Fibroblast of skin of right biceps (primary cell): ENCODE results near the gene WBP1L.

ENCODE experiments used
- DNase-seq: peaks from one replicate; pipeline ENCODE4 v3.0.0-alpha.2; 2013

WBP1L gene

DNA sequence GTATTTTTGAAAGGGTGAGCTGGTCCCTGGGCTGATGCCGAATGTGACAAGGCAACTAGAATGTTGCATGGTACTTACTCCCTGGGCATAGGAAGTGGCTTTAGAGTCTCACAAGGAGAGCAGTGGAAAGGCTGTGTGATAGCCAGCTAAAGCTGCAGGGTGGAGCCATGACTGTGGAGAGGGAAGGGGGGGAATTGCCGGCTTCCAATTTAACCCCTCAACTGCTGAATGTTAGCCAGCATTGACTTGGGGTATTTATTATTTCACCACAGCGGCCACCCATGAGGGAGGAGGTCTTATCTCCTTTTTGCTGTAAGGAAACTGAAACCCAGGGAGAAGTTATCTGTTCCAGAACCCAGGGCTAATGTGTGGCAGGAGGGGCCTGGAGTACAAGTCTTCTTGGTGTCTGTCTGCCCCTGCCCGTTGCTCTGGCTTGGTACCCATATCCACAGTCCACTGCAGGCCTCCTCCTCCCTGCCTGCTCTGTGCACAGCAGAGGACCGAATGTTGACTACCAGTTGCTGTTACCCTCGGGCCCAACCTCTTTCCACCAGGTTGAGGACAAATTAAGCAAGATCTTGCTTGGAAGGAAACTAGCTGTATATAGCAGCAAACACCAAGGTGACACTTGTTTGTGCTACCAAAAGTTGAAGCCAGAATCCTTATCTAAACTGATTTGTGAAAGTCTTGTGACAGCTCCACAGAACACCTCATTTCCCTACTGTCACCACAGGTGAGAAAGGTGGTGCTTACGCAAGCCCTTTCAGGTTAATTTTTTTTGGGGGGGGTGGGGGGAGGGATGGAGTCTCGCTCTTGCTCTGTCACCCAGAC, 37.6 kb downstream of the WBP1L start:
- DNase-seq, result no peak

GRCh38 chr10:102781921-102782557, 38.3 kb downstream of the WBP1L start:
- peak; percentile 45 for DNase-seq

GRCh38 chr10:102782673-102783551, 39.2 kb downstream of the WBP1L start:
- peak; percentile 46 for DNase-seq

- DNase-seq, result no peak
Observed at GRCh38 chr10:102783568-102783967, 39.8 kb downstream of the WBP1L start.

DNA sequence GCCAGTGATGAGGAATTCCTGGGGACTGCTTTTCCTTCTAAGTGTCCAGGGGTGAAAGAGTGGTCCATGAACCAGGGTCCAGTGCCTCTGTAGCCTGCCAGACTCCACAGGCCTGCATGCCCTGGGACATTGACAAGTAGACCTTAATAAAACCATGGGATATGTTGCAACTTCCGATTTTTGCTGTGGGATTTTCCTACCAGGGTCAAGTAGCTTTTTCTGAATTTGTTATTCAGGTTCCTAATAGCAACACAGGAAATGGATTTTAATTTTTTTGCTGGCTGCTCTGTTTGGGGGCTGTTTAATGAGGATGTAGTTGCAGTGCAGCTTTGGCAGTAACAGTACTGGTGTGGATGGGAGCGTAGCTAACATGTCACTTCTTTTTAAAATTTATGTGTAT, 42.1 kb downstream of the WBP1L start:
- no peak for DNase-seq

DNA sequence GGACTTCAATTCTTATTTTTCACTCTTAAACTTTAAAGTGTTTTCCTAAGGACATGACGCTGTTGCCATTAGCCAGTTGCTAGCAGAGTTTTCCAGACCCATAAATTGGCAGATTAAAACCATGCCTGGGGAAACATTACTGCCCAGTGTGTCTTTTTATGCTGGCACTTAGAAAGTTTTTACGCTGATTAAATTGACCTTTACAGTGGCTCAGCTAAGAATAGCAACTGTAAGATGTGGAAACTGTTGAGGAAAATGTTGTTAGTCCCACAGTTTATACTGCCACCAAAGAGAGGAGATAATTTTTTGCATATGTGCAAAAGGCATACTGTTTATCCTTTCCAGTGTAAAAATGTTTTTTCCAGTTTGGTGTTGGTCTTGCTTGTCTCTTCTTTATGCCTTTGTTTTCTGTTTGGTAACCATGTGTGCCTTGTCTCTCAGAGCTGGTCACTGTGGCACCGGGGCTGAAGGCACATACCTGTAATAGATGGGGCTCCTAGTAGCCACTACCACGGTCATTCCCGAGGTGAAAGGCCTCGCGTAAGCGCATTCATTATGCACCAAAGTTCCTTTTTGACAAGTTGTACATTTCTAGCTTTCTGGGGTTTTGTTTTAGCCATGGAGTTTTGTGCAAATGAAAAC, 48.1 kb downstream of the WBP1L start:
- DNase-seq, result no peak

GRCh38 chr10:102795453-102796406, 52.0 kb downstream of the WBP1L start:
- no peak for DNase-seq

- peak; percentile 46 for DNase-seq
Observed at GRCh38 chr10:102796407-102797176, 52.8 kb downstream of the WBP1L start.

GRCh38 chr10:102799691-102800471, 56.1 kb downstream of the WBP1L start:
- no peak for DNase-seq

- DNase-seq, result no peak
Observed at GRCh38 chr10:102800611-102801335, 57.0 kb downstream of the WBP1L start.

- peak; percentile 48 for DNase-seq
Observed at GRCh38 chr10:102801496-102801895, 57.7 kb downstream of the WBP1L start.

DNA sequence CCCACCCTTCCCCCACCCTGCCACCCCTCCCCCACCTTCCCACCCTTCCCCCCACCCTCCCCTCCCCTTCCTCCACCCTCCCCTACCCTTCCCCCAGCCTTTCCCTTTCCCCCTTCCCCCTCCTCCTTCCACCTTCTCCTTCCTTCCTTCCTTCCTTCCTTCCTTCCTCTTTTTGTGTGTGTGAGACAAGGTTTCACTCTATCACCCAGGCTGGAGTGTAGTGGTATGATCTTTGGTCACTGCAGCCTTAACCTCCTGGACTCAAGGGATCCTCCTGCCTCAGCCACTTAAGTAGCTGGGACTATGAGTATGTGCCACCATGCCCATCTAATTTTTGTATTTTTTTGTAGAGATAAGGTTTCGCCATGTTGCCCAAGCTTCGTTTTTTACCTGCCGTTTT, 58.2 kb downstream of the WBP1L start:
- no peak for DNase-seq

- peak; percentile 93 for DNase-seq
Observed at GRCh38 chr10:102802920-102803534, 59.3 kb downstream of the WBP1L start.

GRCh38 chr10:102804382-102805055, 60.8 kb downstream of the WBP1L start:
- DNase-seq, result no peak

- DNase-seq, result no peak
Observed at GRCh38 chr10:102808380-102808779, 64.6 kb downstream of the WBP1L start.

GRCh38 chr10:102811346-102811745, 67.6 kb downstream of the WBP1L start:
- no peak for DNase-seq

DNA sequence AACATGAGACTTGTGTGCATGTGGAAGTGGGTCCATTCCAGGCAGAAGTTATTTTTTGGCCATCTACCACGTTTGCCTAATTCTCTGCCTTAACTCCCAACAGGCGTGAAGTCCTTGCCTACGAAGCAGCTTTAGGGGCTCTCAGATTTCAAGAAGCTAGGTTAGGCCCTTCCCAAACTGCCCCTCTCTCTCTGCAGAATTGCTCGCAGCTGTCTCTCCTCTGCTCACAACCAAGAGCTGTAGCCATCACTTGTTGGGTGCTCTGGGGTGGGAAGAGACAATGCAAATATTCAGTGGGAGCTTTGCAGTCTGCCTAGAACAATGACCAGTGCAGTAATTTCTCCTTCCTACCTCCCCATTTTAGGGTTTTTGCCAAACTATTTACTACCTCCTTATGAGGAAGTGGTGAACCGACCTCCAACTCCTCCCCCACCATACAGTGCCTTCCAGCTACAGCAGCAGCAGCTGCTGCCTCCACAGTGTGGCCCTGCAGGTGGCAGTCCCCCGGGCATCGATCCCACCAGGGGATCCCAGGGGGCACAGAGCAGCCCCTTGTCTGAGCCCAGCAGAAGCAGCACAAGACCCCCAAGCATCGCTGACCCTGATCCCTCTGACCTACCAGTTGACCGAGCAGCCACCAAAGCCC, 68.6 kb downstream of the WBP1L start:
- DNase-seq, result no peak
